CD14-positive monocyte (primary cell): Measurements from ENCODE around the gene LRRC8C. TPM values are rescaled to one million over a fixed set of nuclear protein-coding genes. Genes with fewer than 3 reads are reported as not detected.

ENCODE experiments used
- DNase-seq, 3 donors: peaks; one replicate each; pipeline ENCODE4 v3.0.0-alpha.2; 2011 to 2022
- H2AFZ ChIP-seq: 2 replicates; pipeline ENCODE4 v1.6.0; 2012; ENCODE audit warnings: mild to moderate bottlenecking, low read depth, low read length, inconsistent platforms; ENCODE audit not compliant: insufficient read depth, poor library complexity, severe bottlenecking
- H3K27ac ChIP-seq, 2 donors: 1 replicate in 1 of 2; 2 replicates in 1 of 2; pipeline ENCODE4 v1.5.1; 2012 to 2013; ENCODE audit warnings: low read length in 2 of 2, control low read depth in 1 of 2, inconsistent platforms in 1 of 2, low read depth in 1 of 2, mild to moderate bottlenecking in 1 of 2
- H3K27me3 ChIP-seq, 2 donors: one replicate each; pipeline versions ENCODE4 v1.6.0 to v1.6.1; 2011 to 2013; ENCODE audit warnings: low read length in 2 of 2; ENCODE audit not compliant: control insufficient read depth in 2 of 2, insufficient read depth in 2 of 2
- H3K36me3 ChIP-seq, 2 donors: replicated peaks in 1 of 2; 1 replicate in 1 of 2; 2 replicates in 1 of 2; pipeline versions ENCODE4 v1.5.1 to v1.6.1; 2012 to 2013; ENCODE audit warnings: low read length in 2 of 2, control low read depth in 1 of 2, inconsistent platforms in 1 of 2, mild to moderate bottlenecking in 1 of 2; ENCODE audit not compliant: insufficient read depth in 2 of 2, control insufficient read depth in 1 of 2
- H3K4me1 ChIP-seq, 2 donors: 1 replicate in 1 of 2; 2 replicates in 1 of 2; pipeline versions ENCODE4 v1.5.1 to v1.6.1; 2012 to 2013; ENCODE audit warnings: low read length in 2 of 2, control low read depth in 1 of 2, inconsistent platforms in 1 of 2, mild to moderate bottlenecking in 1 of 2, moderate library complexity in 1 of 2; ENCODE audit not compliant: insufficient read depth in 2 of 2, control insufficient read depth in 1 of 2
- H3K4me2 ChIP-seq: replicated peaks from 2 replicates; pipeline ENCODE3; 2012; ENCODE audit warnings: low read length, moderate library complexity, mild to moderate bottlenecking; ENCODE audit not compliant: poor library complexity, severe bottlenecking; ENCODE audit errors: extremely low read depth
- H3K4me3 ChIP-seq, 3 experiments: fragments of 200-600 bp in 1 of 3; sonication (generic) in 1 of 3; replicated peaks in 1 of 3; 1 replicate in 2 of 3; 2 replicates in 1 of 3; pipeline ENCODE4 v1.5.1; 2011 to 2013; ENCODE audit warnings: low read length in 3 of 3, mild to moderate bottlenecking in 3 of 3, control low read depth in 2 of 3, low read depth in 2 of 3, inconsistent platforms in 1 of 3, moderate library complexity in 1 of 3
- H3K79me2 ChIP-seq: 2 replicates; pipeline ENCODE4 v1.6.0; 2012; ENCODE audit warnings: mild to moderate bottlenecking, control low read depth, inconsistent platforms, low read length, moderate library complexity; ENCODE audit not compliant: insufficient read depth
- H3K9ac ChIP-seq: 2 replicates; pipeline ENCODE4 v1.6.0; 2017; ENCODE audit warnings: low read length, mild to moderate bottlenecking; ENCODE audit not compliant: insufficient read depth, poor library complexity, severe bottlenecking
- H3K9me3 ChIP-seq, 2 donors: replicated peaks in 1 of 2; 1 replicate in 1 of 2; 2 replicates in 1 of 2; pipeline versions ENCODE4 v1.5.1 to v1.6.1; 2012 to 2013; ENCODE audit warnings: low read length in 2 of 2, control low read depth in 1 of 2; ENCODE audit not compliant: control insufficient read depth in 1 of 2, insufficient read depth in 1 of 2
- H4K20me1 ChIP-seq: 2 replicates; pipeline ENCODE4 v1.6.0; 2012; ENCODE audit warnings: mild to moderate bottlenecking, low read length, control low read depth, moderate library complexity; ENCODE audit not compliant: insufficient read depth
- H3K27ac Mint-ChIP-seq, 7 donors: one replicate each; pipeline ENCODE4 v1.8.0; 2020; ENCODE audit warnings: mild to moderate bottlenecking in 7 of 7, mixed read lengths in 7 of 7, moderate library complexity in 6 of 7, inconsistent platforms in 2 of 7
- H3K27me3 Mint-ChIP-seq, 3 donors: one replicate each; pipeline ENCODE4 v1.8.0; 2021 to 2022; ENCODE audit warnings: low read depth in 3 of 3, mild to moderate bottlenecking in 3 of 3, mixed read lengths in 3 of 3, moderate library complexity in 3 of 3, inconsistent platforms in 1 of 3
- H3K36me3 Mint-ChIP-seq, 2 donors: one replicate each; pipeline ENCODE4 v1.8.0; 2020; ENCODE audit warnings: mixed read lengths in 2 of 2, inconsistent platforms in 1 of 2, mild to moderate bottlenecking in 1 of 2
- H3K4me1 Mint-ChIP-seq: one replicate; pipeline ENCODE4 v1.8.0; 2020; ENCODE audit warnings: mild to moderate bottlenecking, mixed read lengths
- H3K4me3 Mint-ChIP-seq, 2 donors: one replicate each; pipeline ENCODE4 v1.8.0; 2020; ENCODE audit warnings: mild to moderate bottlenecking in 2 of 2, mixed read lengths in 2 of 2, moderate library complexity in 1 of 2
- H3K9me3 Mint-ChIP-seq, 7 donors: one replicate each; pipeline ENCODE4 v1.8.0; 2020 to 2022; ENCODE audit warnings: mixed read lengths in 7 of 7, mild to moderate bottlenecking in 6 of 7, moderate library complexity in 6 of 7, inconsistent platforms in 2 of 7
- WGBS: methylation state at CpG from one replicate; pipeline ENCODE4 v1.1.5; 2013; ENCODE audit warnings: missing lambda C conversion rate; ENCODE audit not compliant: insufficient coverage; 5-methylcytosine and 5-hydroxymethylcytosine counted together
- intact Hi-C, 2 donors: fragments of 100-400 bp; cut with micrococcal nuclease; formaldehyde crosslinking; loops; one replicate each; pipeline versions ENCODE4 v1.15.0 to v1.15.1; 2023
- polyA plus RNA-seq, 3 donors: library from polyadenylated mRNA; depleted of rRNA in 1 of 3; unstranded in 2 of 3; stranded (reverse) in 1 of 3; fragments of 300-500 nt in 2 of 3; fragments of >200 nt in 1 of 3; fragmentation: Illumina TruSeq in 2 of 3; gene quantifications; 1 replicate in 2 of 3; 2 replicates in 1 of 3; pipeline ENCODE4 v1.2.3, GENCODE V29; 2012 to 2021
- TF ChIP-seq, protein P1 (sequence below): fragments of 200-600 bp; IDR thresholded peaks from one replicate; pipeline ENCODE4 v1.8.0; 2022; ENCODE audit warnings: antibody characterized with exemption, mild to moderate bottlenecking

Gene LRRC8C
- polyA plus RNA-seq, 3 donors, result 13.0 to 18.6 (median 16.3) TPM

DNA sequence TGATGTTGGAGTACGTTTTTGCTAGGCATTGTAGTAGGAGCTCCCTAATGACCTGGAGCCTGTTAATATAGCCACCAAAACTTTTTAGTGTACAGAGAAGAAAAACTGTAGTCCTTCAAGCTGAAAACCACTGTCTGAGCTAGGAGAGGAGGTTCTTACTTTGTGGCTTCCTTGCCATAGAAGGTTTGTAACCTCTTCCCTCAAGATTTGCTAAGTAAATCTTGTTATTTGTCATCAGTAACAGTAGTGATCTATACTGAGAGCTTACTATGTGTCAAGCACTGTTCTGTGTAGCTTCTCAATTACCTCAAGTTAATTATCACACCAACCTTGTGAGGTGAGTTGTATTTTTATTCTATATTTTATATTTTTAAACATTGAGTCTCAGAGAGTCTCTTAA is 21.2 kb upstream of the LRRC8C start:
- no peaks in the 10 kb centered on the region for H3K27me3 ChIP-seq
- Mint-ChIP-seq H3K36me3 (peaks cover 16 to 17% of the 10 kb centered on the region in 2 donors), H3K27ac (no peak overlapping the region), H3K4me3 (no peak overlapping the region), H3K27me3 (peaks cover 0 to 2% (median 0%) of the 10 kb centered on the region in 3 donors), H3K9me3 (no peaks in the 10 kb centered on the region), H3K4me1 (peaks cover 4% of the 10 kb centered on the region)
- H3K9me3 ChIP-seq, result no peaks in the 10 kb centered on the region
- H3K79me2 ChIP-seq, result no peaks in the 10 kb centered on the region
- no peak overlapping the region for H3K4me2 ChIP-seq
- TF ChIP-seq, protein P1, sequence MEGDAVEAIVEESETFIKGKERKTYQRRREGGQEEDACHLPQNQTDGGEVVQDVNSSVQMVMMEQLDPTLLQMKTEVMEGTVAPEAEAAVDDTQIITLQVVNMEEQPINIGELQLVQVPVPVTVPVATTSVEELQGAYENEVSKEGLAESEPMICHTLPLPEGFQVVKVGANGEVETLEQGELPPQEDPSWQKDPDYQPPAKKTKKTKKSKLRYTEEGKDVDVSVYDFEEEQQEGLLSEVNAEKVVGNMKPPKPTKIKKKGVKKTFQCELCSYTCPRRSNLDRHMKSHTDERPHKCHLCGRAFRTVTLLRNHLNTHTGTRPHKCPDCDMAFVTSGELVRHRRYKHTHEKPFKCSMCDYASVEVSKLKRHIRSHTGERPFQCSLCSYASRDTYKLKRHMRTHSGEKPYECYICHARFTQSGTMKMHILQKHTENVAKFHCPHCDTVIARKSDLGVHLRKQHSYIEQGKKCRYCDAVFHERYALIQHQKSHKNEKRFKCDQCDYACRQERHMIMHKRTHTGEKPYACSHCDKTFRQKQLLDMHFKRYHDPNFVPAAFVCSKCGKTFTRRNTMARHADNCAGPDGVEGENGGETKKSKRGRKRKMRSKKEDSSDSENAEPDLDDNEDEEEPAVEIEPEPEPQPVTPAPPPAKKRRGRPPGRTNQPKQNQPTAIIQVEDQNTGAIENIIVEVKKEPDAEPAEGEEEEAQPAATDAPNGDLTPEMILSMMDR, result no peak
- H2AFZ ChIP-seq, result no peak overlapping the region
- intact Hi-C loops, result no loop called here
- H3K27ac ChIP-seq, result no peak overlapping the region
- H4K20me1 ChIP-seq, result no peaks in the 10 kb centered on the region
- H3K4me3 ChIP-seq, result no peak overlapping the region
- H3K9ac ChIP-seq, result no peak overlapping the region
- no peaks in the 10 kb centered on the region for H3K4me1 ChIP-seq
- WGBS, result no CpG with 5 or more reads among the region's 1 CpG
- no peak for DNase-seq
- H3K36me3 ChIP-seq, result peaks cover 0 to 12% of the 10 kb centered on the region in 2 donors

DNA sequence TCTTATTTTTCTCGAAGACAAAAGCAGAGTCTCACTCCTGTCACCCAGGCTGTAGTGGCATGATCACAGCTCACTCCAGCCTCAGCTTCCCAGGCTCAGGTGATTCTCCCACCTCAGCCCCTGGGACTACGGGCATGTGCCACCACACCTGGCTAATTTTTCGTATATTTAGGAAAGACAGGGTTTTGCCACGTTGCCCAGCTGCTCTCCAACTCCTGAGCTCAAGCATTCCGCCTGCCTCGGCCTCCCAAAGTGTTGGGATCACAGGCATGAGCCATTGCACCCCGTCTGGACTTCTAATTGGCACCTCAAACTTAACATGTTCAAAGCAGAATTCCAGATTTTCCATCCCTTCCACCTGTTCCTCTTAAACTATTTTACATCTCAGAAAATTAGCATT is 19.0 kb upstream of the LRRC8C start:
- Histone ChIP-seq H3K27ac (no peak overlapping the region), H3K27me3 (no peaks in the 10 kb centered on the region), H4K20me1 (no peaks in the 10 kb centered on the region), H3K79me2 (no peaks in the 10 kb centered on the region), H3K9me3 (peaks cover 6 to 7% of the 10 kb centered on the region in 2 donors), H3K4me1 (no peaks in the 10 kb centered on the region), H3K9ac (no peak overlapping the region), H3K4me3 (no peak overlapping the region), H3K36me3 (peaks cover 0 to 19% of the 10 kb centered on the region in 2 donors), H3K4me2 (no peak overlapping the region), H2AFZ (no peak overlapping the region)
- no peaks in the 10 kb centered on the region for H3K4me1 Mint-ChIP-seq
- peaks cover 11 to 23% of the 10 kb centered on the region in 2 donors for H3K36me3 Mint-ChIP-seq
- no peak for DNase-seq
- intact Hi-C loops, result no loop called here
- TF ChIP-seq, protein P1, result no peak
- H3K9me3 Mint-ChIP-seq, result peaks cover 0 to 11% (median 8%) of the 10 kb centered on the region in 7 donors
- H3K4me3 Mint-ChIP-seq, result no peak overlapping the region
- H3K27me3 Mint-ChIP-seq, result no peaks in the 10 kb centered on the region
- no peak overlapping the region for H3K27ac Mint-ChIP-seq
- 94% methylated on average over 7 of the region's 7 CpGs for WGBS
